Colonic mucosa (tissue), 4 donors: ENCODE measurements around the gene ROBO4. TPM values are rescaled to one million over a fixed set of nuclear protein-coding genes. Genes with fewer than 3 reads are reported as not detected.

Source experiments
- DNase-seq: peaks from one replicate; pipeline ENCODE4 v3.0.0-alpha.2; 2020
- H3K27ac ChIP-seq: fragments of 200-600 bp; one replicate; pipeline ENCODE4 v1.8.0; 2021
- H3K27me3 ChIP-seq: fragments of 200-600 bp; one replicate; pipeline ENCODE4 v1.8.0; 2021
- H3K36me3 ChIP-seq: fragments of 200-600 bp; one replicate; pipeline ENCODE4 v1.8.0; 2021
- H3K4me1 ChIP-seq: fragments of 200-600 bp; one replicate; pipeline ENCODE4 v1.8.0; 2021; ENCODE audit warnings: mild to moderate bottlenecking
- H3K4me3 ChIP-seq: fragments of 200-600 bp; one replicate; pipeline ENCODE4 v1.8.0; 2021
- H3K9ac ChIP-seq, 2 donors: one replicate each; pipeline ENCODE4 v1.7.0; 2013; ENCODE audit warnings: control low read depth in 2 of 2, low read depth in 2 of 2, low read length in 2 of 2
- H3K9me3 ChIP-seq: fragments of 200-600 bp; one replicate; pipeline ENCODE4 v1.8.0; 2021
- intact Hi-C: fragments of 100-400 bp; cut with DNase I; formaldehyde crosslinking; loops from one replicate; pipeline ENCODE4 v1.14.1; 2022
- total RNA-seq, 2 donors: library from RNA; stranded (reverse); fragmentation: NEBNext Ultra II Directional in 1 of 2; extraction: Animal tissue kit (Norgen Biotek cat#: 25700) in 1 of 2; gene quantifications; one replicate each; pipeline ENCODE4 v1.2.1, GENCODE V29; 2021
- TF ChIP-seq, protein P1 (sequence below): fragments of 200-600 bp; IDR thresholded peaks from one replicate; pipeline ENCODE4 v1.8.0; 2022; ENCODE audit warnings: antibody characterized with exemption, mild to moderate bottlenecking
- donor health status: healthy.
- donor health status: DM: no; HTN: no; CAD: no.
- donor health status: DM: no; HTN: no; CAD: no.

The ROBO4 gene
- total RNA-seq, 2 donors from 2014 or later = 4.0 to 5.0 TPM

DNA sequence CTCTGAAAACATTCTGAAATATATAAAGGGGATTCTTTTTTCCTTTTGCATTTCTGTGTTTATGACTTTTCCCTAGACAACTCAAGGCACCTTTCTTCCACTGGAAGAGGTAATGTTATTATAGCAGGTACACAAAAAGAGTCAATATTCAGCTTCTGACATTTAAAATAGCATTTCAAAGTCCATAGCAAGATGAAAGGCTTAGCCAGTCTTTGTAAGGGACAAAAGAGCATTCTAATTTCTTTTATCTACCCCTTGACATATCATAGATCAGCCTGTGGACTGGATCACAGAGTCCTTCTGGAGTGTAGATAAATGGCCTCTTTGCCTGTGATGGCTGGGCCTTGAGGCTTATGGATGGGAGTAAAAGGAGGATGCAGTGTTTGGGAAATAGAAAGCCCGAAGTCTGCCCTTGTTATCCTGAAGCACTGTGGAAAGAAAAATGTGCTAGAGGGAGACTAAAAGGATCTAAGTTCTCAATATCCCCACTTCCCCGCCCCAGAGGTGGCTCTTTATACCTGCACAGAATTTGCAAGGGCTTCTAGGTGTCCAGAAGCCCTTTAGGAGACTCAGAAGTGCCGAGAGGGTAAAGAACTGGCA, 39.8 kb upstream of the ROBO4 start:
- no peak overlapping the region for H3K9ac ChIP-seq

DNA sequence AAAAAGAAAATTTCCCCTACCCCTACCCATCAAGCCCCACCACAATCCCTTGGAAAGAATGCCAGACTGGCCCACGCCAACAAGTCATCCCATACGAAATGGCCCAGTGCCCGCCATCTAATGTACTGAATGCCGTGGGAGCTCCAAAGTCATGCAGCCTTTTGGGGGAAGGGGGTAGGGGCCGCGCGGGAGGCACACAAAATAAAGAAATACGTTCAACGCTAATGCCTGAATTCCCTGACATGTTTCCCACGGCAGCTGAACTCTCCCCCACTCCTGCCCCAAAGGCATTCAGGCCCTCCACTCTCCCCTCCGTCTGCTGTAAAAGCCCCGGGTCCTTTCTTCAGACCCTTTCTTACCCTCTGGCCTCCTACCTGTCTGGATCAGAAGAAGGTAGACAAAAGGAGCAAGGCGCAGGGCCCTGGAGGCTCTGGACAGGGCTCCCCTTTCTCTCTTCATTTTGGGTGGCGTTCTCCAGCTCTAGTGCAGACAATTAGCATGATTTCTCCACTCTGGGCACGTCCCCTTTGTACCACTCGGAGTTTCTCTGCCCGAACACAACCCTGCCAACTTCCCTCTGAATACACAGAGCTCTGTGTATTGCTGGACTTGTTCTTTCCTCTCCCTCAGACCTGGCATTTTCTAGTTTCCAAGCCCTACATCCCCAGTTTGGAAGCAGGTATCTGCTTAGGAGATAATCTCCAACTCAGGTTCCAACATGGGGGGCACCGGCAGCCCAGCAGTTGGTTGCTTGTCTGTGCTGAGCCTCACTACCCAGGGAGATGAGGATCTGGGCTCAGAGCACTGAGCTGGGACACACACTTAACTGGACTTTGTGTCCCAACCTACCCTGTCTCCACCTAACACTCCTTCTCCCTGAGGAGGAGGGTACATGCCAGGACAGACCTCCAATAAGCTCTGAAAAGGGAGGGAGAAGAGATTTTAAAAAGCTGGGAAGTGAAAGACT, 38.2 kb upstream of the ROBO4 start, which contains the start of gene HEPACAM:
HEPACAM (minus strand) TSS at position 500 of the 967 bp plus-strand sequence; CDS start at position 459, 41 bp downstream.
- H3K27ac ChIP-seq = no peak within 1 kb of the TSS
- H3K27me3 ChIP-seq = no peaks in the 10 kb centered on the region
- no peak within 1 kb of the TSS for H3K4me3 ChIP-seq
- no peaks in the 10 kb centered on the region for H3K36me3 ChIP-seq
- intact Hi-C loops = no loop called here
- no peaks in the 10 kb centered on the region for H3K9me3 ChIP-seq
- no peak for DNase-seq
- H3K9ac ChIP-seq = no peak within 1 kb of the TSS
- TF ChIP-seq, protein P1, sequence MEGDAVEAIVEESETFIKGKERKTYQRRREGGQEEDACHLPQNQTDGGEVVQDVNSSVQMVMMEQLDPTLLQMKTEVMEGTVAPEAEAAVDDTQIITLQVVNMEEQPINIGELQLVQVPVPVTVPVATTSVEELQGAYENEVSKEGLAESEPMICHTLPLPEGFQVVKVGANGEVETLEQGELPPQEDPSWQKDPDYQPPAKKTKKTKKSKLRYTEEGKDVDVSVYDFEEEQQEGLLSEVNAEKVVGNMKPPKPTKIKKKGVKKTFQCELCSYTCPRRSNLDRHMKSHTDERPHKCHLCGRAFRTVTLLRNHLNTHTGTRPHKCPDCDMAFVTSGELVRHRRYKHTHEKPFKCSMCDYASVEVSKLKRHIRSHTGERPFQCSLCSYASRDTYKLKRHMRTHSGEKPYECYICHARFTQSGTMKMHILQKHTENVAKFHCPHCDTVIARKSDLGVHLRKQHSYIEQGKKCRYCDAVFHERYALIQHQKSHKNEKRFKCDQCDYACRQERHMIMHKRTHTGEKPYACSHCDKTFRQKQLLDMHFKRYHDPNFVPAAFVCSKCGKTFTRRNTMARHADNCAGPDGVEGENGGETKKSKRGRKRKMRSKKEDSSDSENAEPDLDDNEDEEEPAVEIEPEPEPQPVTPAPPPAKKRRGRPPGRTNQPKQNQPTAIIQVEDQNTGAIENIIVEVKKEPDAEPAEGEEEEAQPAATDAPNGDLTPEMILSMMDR = no peak
- no peaks in the 10 kb centered on the region for H3K4me1 ChIP-seq

More for the DNA sequence above, 39.8 kb upstream of the ROBO4 start:
- TF ChIP-seq, protein P1 = no peak
- Histone ChIP-seq H3K9me3 (no peaks in the 10 kb centered on the region), H3K27ac (no peak overlapping the region), H3K36me3 (no peaks in the 10 kb centered on the region), H3K4me1 (no peaks in the 10 kb centered on the region), H3K27me3 (no peaks in the 10 kb centered on the region), H3K4me3 (no peak overlapping the region)
- DNase-seq = no peak
- intact Hi-C loops = no loop called here

DNA sequence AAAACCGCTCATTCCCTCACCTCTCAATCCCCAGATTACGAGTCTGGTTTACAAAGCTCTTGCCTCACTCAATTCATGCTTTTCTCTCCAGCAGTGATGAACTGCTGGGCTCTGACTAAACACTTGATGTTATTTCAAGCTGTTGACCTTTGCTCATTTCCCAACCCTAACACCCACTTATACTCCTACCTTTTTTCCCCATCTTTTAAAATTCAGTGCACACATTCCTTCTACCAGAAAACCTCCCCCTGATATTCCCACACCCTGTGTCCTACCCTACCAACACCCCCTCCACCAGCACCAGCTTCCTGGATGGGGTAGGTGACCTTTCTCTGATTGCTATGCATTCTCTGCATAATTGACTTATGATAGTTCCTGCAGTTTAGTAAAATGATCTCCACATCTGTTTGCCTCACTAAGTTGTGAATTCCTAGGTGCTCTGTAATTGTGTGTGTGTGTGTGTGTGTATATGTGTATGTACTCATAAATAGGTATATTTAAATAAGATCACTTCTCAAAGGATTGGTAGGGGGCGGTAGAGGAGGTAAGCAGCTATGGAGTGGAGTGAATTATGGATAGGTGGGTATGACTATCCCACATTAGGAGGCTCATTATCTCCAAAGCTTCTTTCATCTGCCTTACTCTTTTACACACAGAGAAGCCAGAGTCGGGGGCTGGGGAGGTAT, 37.3 kb upstream of the ROBO4 start:
- intact Hi-C loops = no loop called here
- Histone ChIP-seq H3K4me1 (no peaks in the 10 kb centered on the region), H3K27ac (no peak overlapping the region), H3K4me3 (no peak overlapping the region), H3K9ac (no peak overlapping the region), H3K27me3 (no peaks in the 10 kb centered on the region), H3K9me3 (no peaks in the 10 kb centered on the region), H3K36me3 (no peaks in the 10 kb centered on the region)
- TF ChIP-seq, protein P1 = no peak
- DNase-seq = no peak

DNA sequence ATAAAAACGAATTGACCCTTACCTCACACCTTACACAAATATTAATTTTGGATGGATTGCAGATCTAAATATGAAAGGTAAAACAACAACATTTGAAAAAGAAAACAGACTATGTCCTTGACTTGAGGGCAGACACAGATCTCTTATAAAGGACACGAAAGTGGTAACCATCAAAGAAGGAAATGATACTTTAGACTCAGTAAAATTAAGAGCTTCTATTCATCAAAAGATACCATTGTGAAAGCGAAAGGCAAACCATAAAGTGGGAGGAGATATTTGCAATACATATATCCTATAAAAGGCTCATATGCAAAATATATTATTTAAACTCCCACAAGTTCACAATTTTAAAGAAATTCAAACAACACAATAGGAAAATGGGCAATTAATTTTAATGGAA, 33.1 kb upstream of the ROBO4 start:
- H3K36me3 ChIP-seq = no peaks in the 10 kb centered on the region
- intact Hi-C loops = no loop called here
- no peak overlapping the region for H3K27ac ChIP-seq
- H3K9me3 ChIP-seq = no peaks in the 10 kb centered on the region
- TF ChIP-seq, protein P1 = no peak
- DNase-seq = no peak
- H3K27me3 ChIP-seq = no peaks in the 10 kb centered on the region
- no peak overlapping the region for H3K9ac ChIP-seq
- no peaks in the 10 kb centered on the region for H3K4me1 ChIP-seq
- H3K4me3 ChIP-seq = no peak overlapping the region

DNA sequence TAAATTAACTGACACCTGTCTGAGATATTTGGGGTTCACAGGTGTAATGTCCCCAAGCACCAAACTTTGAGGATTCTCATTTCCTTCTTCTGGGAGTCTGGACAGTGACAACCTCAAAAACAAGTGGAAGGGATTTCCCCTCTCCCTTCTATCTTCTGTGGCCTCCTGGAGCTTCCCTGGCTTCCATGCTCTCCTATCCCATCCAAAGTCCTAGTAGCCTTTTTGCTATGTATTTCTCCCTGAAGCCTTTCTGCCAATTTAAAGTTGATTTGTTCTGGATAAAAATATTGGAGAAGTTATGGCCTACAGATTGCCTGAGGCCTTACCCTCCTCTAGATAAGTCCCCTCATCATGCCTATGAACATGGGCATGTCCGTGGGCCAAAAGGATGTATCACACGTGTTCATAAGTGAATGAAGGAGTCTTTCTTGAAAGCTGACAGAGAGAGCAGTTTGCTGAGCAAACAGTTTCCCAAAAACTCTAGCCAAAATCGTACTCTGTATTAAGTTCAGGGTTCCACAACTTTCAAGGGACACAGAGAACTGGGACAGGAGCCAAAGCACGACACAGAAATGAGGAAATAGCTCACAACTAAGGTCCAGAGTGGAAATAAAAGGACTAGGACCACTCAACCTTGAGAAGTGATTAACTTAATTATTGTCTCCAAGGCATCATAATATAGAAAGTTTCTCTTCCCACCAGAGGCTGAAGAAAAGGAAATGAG, 31.4 kb upstream of the ROBO4 start:
- no peak for DNase-seq
- no peak overlapping the region for H3K27ac ChIP-seq

More for the DNA sequence above, 31.4 kb upstream of the ROBO4 start:
- Histone ChIP-seq H3K27me3 (no peaks in the 10 kb centered on the region), H3K4me3 (no peak overlapping the region), H3K9ac (no peak overlapping the region), H3K9me3 (no peaks in the 10 kb centered on the region), H3K36me3 (no peaks in the 10 kb centered on the region), H3K4me1 (no peaks in the 10 kb centered on the region)
- intact Hi-C loops = no loop called here
- TF ChIP-seq, protein P1 = no peak
